HG02852 (cell line): Measurements from ENCODE around the gene AKR7A3.
A peak's percentile ranks its signal among the peaks of the same experiment; 100 is the strongest.
"Not testable (repeated sequence)": the region's sequence is repeated elsewhere in the genome, so short reads cannot be mapped to it uniquely, and the experiment has no call there.

Experiments used
- ATAC-seq: cut with Tn5 transposase; IDR thresholded peaks from one replicate; pipeline ENCODE4 v1.9.1; 2021; ENCODE audit warnings: mild to moderate bottlenecking, moderate library complexity; ENCODE audit not compliant: unreplicated experiment

The AKR7A3 gene

GRCh38 chr1:19256301-19256700 is 32.3 kb downstream of the AKR7A3 start:
- not testable (repeated sequence) for ATAC-seq

GRCh38 chr1:19255288-19255687 is 33.3 kb downstream of the AKR7A3 start:
- no peak for ATAC-seq

GRCh38 chr1:19254416-19254815 is 34.2 kb downstream of the AKR7A3 start:
- ATAC-seq: no peak

GRCh38 chr1:19251305-19252196 is 37.0 kb downstream of the AKR7A3 start, which contains the start of the genes EMC1 and MRTO4:
Gene EMC1, minus strand, starts transcription at chr1:19251524. Its CDS starts 15 bp downstream, at chr1:19251509.
Gene MRTO4, plus strand, starts transcription at chr1:19251805. Its CDS starts 31 bp downstream, at chr1:19251836.
- peak; percentile 77 for ATAC-seq

DNA sequence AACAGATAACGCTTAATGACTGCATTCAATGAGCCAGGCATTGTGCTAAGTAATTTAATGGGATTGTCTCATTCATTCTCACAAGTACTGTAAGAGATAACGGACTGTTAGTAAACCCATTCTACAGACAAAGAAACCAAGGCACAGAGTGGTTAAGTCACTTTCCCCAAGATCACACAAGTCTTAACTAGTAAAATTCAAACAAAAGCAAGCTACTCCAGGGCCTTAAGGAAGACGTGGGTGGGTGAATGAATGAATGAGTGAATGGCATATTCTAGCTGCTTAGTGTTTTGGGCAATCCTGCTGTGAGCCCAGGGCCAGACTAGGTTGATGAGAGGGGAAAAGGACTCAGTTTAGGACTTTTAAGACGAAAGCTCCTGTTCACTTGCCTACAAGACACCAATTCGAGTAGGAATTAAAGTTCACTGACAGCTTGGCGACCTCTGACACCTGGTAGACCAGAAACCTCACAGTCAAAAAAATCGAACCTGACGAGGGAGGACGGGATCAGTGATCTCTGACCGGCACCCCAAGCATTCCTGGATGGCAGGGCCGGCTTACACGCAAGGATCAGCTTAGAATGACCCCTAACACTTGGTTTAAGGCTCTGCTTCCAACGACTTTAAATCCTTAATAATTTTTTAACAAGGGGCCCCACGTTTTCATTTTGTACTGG is 37.8 kb downstream of the AKR7A3 start:
- ATAC-seq: no peak

GRCh38 chr1:19240673-19241538 is 47.7 kb downstream of the AKR7A3 start:
- no peak for ATAC-seq

GRCh38 chr1:19239876-19240275 is 48.7 kb downstream of the AKR7A3 start:
- no peak for ATAC-seq

- ATAC-seq: no peak
These were observed 54.3 kb downstream of the AKR7A3 start for GRCh38 chr1:19234224-19234623.
